ENCODE data around the gene DOCK8. TPM values are rescaled to one million over a fixed set of nuclear protein-coding genes. Genes with fewer than 3 reads are reported as not detected.

DOCK8 gene
- total RNA-seq, 4 donors from 2014 or later: 9.0 to 17.9 (median 13.6) TPM

DNA sequence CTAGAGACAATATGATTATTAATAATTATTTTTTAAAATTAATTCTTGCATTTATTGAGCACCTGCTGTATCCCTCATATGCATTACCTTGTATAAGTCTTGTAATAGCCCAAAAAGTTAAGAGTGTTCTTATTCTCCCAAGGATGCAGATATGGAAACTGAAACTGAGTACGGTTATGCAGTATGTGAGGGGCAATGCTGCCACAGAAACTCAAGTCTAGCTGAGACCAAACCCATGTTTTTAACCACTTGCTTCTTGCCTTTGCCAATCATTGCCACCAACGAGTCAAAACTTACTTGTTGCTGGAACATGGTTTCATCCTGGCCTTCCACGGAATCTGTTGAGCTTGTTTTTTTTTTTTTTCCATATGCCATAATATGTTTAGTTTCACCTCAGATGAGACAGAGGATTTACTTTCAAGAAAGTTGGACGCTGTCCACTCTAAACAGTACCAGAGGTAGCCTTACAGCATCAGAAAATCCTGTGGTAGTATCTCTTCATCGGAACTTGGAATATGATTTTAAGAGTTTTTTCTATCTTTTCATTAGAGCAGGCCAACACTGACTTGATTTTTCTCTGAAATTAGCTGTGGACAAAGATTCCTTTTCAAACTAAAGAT lies 27.9 kb downstream of the DOCK8 start:
- Histone ChIP-seq H3K27ac (no peak overlapping the region), H3K9me3 (no peaks in the 10 kb centered on the region), H3K4me1 (no peaks in the 10 kb centered on the region), H3K4me3 (no peak overlapping the region), H3K36me3 (no peaks in the 10 kb centered on the region), H3K27me3 (no peaks in the 10 kb centered on the region)
- WGBS, 2 donors: 76 to 82% methylated on average over 5 of the region's 5 CpGs
- DNase-seq (ENCODE audit: low spot score in 2 of 2): no peak
- TF ChIP-seq POLR2A (IDR thresholded peaks at IDR 0.05) (no peak), EP300 (IDR thresholded peaks at IDR 0.05) (no peak)
- TF ChIP-seq, protein P1, sequence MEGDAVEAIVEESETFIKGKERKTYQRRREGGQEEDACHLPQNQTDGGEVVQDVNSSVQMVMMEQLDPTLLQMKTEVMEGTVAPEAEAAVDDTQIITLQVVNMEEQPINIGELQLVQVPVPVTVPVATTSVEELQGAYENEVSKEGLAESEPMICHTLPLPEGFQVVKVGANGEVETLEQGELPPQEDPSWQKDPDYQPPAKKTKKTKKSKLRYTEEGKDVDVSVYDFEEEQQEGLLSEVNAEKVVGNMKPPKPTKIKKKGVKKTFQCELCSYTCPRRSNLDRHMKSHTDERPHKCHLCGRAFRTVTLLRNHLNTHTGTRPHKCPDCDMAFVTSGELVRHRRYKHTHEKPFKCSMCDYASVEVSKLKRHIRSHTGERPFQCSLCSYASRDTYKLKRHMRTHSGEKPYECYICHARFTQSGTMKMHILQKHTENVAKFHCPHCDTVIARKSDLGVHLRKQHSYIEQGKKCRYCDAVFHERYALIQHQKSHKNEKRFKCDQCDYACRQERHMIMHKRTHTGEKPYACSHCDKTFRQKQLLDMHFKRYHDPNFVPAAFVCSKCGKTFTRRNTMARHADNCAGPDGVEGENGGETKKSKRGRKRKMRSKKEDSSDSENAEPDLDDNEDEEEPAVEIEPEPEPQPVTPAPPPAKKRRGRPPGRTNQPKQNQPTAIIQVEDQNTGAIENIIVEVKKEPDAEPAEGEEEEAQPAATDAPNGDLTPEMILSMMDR (IDR thresholded peaks at IDR 0.05): no peak

GRCh38 chr9:248278-248961 lies 33.8 kb downstream of the DOCK8 start:
- H3K4me3 ChIP-seq: no peak overlapping the region
- 86 to 87% methylated on average over 2 of the region's 2 CpGs for WGBS, 2 donors
- H3K27ac ChIP-seq: no peak overlapping the region
- H3K27me3 ChIP-seq: no peaks in the 10 kb centered on the region
- H3K36me3 ChIP-seq: no peaks in the 10 kb centered on the region
- TF ChIP-seq EP300 (IDR thresholded peaks at IDR 0.05) (no peak), POLR2A (IDR thresholded peaks at IDR 0.05) (no peak)
- TF ChIP-seq, protein P1 (IDR thresholded peaks at IDR 0.05): no peak
- H3K9me3 ChIP-seq: no peaks in the 10 kb centered on the region
- no peak for DNase-seq (ENCODE audit: low spot score in 2 of 2)
- H3K4me1 ChIP-seq: no peaks in the 10 kb centered on the region

DNA sequence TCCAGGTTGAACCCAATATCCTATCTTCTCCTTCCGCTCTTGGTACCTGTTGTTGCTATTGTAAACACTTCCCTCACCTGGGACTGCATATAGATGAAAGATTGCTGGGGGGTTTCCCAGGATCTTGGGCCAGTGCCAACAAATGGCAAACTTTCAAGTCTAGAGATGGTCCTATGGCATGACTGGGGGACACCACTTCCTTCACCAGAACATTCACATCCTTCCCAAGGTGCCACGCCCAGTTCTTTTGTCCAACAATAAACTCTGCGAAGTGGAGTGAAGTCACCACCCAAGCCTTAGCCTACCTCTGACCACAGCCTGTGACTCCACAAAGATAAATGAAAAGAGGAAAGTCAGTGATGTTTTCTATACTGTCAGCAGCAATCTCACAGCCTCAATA lies 34.4 kb downstream of the DOCK8 start:
- WGBS, 2 donors: 86 to 89% methylated on average over 3 of the region's 3 CpGs

DNA sequence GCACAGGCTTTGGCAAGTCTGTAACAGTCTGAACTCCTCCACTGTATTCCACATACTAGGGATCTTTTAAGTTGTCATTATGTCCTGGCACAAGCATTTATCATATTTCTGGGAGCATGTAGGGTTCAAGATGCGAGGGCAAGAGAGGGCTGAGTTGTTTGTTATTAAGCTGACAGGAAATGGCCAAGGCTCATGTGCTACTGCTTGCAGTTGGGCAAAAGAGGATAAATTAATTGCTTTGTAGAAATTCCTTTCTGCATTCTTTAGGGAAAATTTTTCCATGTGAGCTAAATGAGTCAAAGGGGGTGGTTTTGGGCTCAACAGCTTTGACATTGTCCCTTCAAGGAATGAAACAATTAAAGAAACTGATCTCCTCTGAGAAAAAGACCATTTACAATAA lies 35.4 kb downstream of the DOCK8 start:
- H3K27ac ChIP-seq: no peak overlapping the region
- WGBS, 2 donors: 43 to 49% methylated on average over 1 of the region's 1 CpG
- TF ChIP-seq, protein P1 (IDR thresholded peaks at IDR 0.05): no peak
- no peak for TF ChIP-seq POLR2A (IDR thresholded peaks at IDR 0.05)
- no peak for TF ChIP-seq EP300 (IDR thresholded peaks at IDR 0.05)

More for the DNA sequence above, 34.4 kb downstream of the DOCK8 start:
- Histone ChIP-seq H3K9me3 (no peaks in the 10 kb centered on the region), H3K4me1 (no peaks in the 10 kb centered on the region), H3K36me3 (no peaks in the 10 kb centered on the region), H3K27me3 (no peaks in the 10 kb centered on the region), H3K27ac (no peak overlapping the region), H3K4me3 (no peak overlapping the region)
- TF ChIP-seq, protein P1 (IDR thresholded peaks at IDR 0.05): no peak
- no peak for TF ChIP-seq POLR2A (IDR thresholded peaks at IDR 0.05)
- no peak for TF ChIP-seq EP300 (IDR thresholded peaks at IDR 0.05)
- no peak for DNase-seq (ENCODE audit: low spot score in 2 of 2)

GRCh38 chr9:250625-251024 lies 36.0 kb downstream of the DOCK8 start:
- H3K36me3 ChIP-seq: no peaks in the 10 kb centered on the region
- no peaks in the 10 kb centered on the region for H3K27me3 ChIP-seq
- no peaks in the 10 kb centered on the region for H3K4me1 ChIP-seq
- no peak overlapping the region for H3K27ac ChIP-seq
- H3K4me3 ChIP-seq: no peak overlapping the region
- TF ChIP-seq, protein P1 (IDR thresholded peaks at IDR 0.05): no peak
- TF ChIP-seq EP300 (IDR thresholded peaks at IDR 0.05) (no peak), POLR2A (IDR thresholded peaks at IDR 0.05) (no peak)
- H3K9me3 ChIP-seq: no peaks in the 10 kb centered on the region
- 49 to 56% methylated on average over 5 of the region's 5 CpGs for WGBS, 2 donors
- no peak for DNase-seq (ENCODE audit: low spot score in 2 of 2)

More for the DNA sequence above, 35.4 kb downstream of the DOCK8 start:
- no peaks in the 10 kb centered on the region for H3K4me1 ChIP-seq
- no peaks in the 10 kb centered on the region for H3K36me3 ChIP-seq
- H3K4me3 ChIP-seq: no peak overlapping the region
- no peak for DNase-seq (ENCODE audit: low spot score in 2 of 2)
- H3K9me3 ChIP-seq: no peaks in the 10 kb centered on the region
- no peaks in the 10 kb centered on the region for H3K27me3 ChIP-seq
